HepG2 (cell line): ENCODE measurements around the gene CREBBP. TPM values are rescaled to one million over a fixed set of nuclear protein-coding genes. Genes with fewer than 3 reads are reported as not detected.

Source experiments
- ATAC-seq: fragments of 200-7000 bp; cut with Tn5 transposase; 3 replicates; pipeline ENCODE4 v1.9.1; 2020; ENCODE audit warnings: mild to moderate bottlenecking, moderate library complexity
- BruUV-seq: library from RNA; stranded (reverse); fragments of 400-500 nt; replicated peaks from 2 replicates; lab custom pipeline; 2021; lab: Mats Ljungman, UMichigan
- CTCF ChIA-PET: fragments of 300-600 bp; formaldehyde crosslinking; extraction: SDS; loops from one replicate; lab custom pipeline; 2021; ENCODE audit warnings: low total read pairs, inconsistent platforms, low intra/inter-chr PET ratio; lab: Yijun Ruan, JAX
- POLR2A ChIA-PET: fragments of 350-600 bp; sonication (Branson Sonifier 250); formaldehyde crosslinking; loops from one replicate; lab custom pipeline; 2020; ENCODE audit warnings: antibody characterized with exemption, inconsistent platforms; lab: Yijun Ruan, JAX
- DNase-seq: peaks from one replicate; pipeline ENCODE4 v3.0.0-alpha.2; 2015; ENCODE audit warnings: low spot score
- FAIRE-seq: peaks from 3 replicates; lab custom pipeline; 2011; peaks lifted over from hg19 to GRCh38; lab: Jason Lieb, UNC
- H2AFZ ChIP-seq: one replicate; pipeline ENCODE4 v1.6.1; 2011; ENCODE audit warnings: low read length, inconsistent platforms
- H3K27ac ChIP-seq: fragments of 300-600 bp; 3 replicates; pipeline ENCODE4 v1.8.0; 2011; ENCODE audit warnings: mixed run types, mild to moderate bottlenecking, mixed read lengths, low read length, inconsistent platforms; ENCODE audit not compliant: insufficient read depth; ENCODE audit errors: extremely low read length
- H3K27me3 ChIP-seq, 2 experiments: fragments of 200-600 bp in 1 of 2; 2 replicates in 1 of 2; 3 replicates in 1 of 2; pipeline versions ENCODE4 v1.6.0 to v1.8.0; 2011; ENCODE audit warnings: low read length in 2 of 2, mild to moderate bottlenecking in 2 of 2, moderate library complexity in 2 of 2, inconsistent platforms in 1 of 2; ENCODE audit not compliant: insufficient read depth in 2 of 2, control insufficient read depth in 1 of 2
- H3K36me3 ChIP-seq, 2 experiments: fragments of 200-600 bp in 1 of 2; replicated peaks in 1 of 2; 2 replicates in 1 of 2; 3 replicates in 1 of 2; pipeline versions ENCODE4 v1.5.1 to v1.8.0; 2011; ENCODE audit warnings: low read length in 2 of 2, inconsistent platforms in 1 of 2; ENCODE audit not compliant: insufficient read depth in 2 of 2, control insufficient read depth in 1 of 2
- H3K4me1 ChIP-seq: 2 replicates; pipeline ENCODE4 v1.5.1; 2012; ENCODE audit warnings: low read length, inconsistent platforms; ENCODE audit not compliant: insufficient read depth
- H3K4me2 ChIP-seq: 2 replicates; pipeline ENCODE4 v1.6.0; 2011; ENCODE audit warnings: low read depth, low read length, inconsistent platforms
- H3K4me3 ChIP-seq, 3 experiments: fragments of 200-600 bp in 1 of 3; sonication (generic), shearing (Covaris generic) in 1 of 3; replicated peaks in 1 of 3; 2 replicates each; pipeline ENCODE4 v1.5.1; 2011 to 2016; ENCODE audit warnings: low read length in 3 of 3, inconsistent platforms in 2 of 3, low read depth in 2 of 3, mild to moderate bottlenecking in 2 of 3, control low read depth in 1 of 3, mixed read lengths in 1 of 3; ENCODE audit not compliant: insufficient read depth in 1 of 3
- H3K79me2 ChIP-seq: one replicate; pipeline ENCODE4 v1.6.1; 2011; ENCODE audit warnings: low read length, inconsistent platforms; ENCODE audit not compliant: insufficient read depth
- H3K9ac ChIP-seq: 2 replicates; pipeline ENCODE4 v1.6.0; 2011; ENCODE audit warnings: mild to moderate bottlenecking, low read depth, low read length, inconsistent platforms; ENCODE audit not compliant: insufficient read depth
- H3K9me3 ChIP-seq: 2 replicates; pipeline ENCODE4 v1.5.1; 2012; ENCODE audit warnings: mild to moderate bottlenecking, low read length
- H4K20me1 ChIP-seq: 2 replicates; pipeline ENCODE4 v1.6.0; 2011; ENCODE audit warnings: inconsistent platforms, mild to moderate bottlenecking, low read length, moderate library complexity; ENCODE audit not compliant: insufficient read depth
- AGO1 ChIP-seq: fragments of 200-400 bp; formaldehyde crosslinking; IDR thresholded peaks from 2 replicates; pipeline ENCODE4 v1.6.1; 2017; ENCODE audit warnings: mild to moderate bottlenecking, low read depth, low read length, moderate library complexity; ENCODE audit not compliant: poor library complexity, severe bottlenecking
- GATAD2A ChIP-seq: IDR thresholded peaks from 2 replicates; pipeline ENCODE4 v1.6.1; 2016
- HBP1 ChIP-seq: IDR thresholded peaks from 2 replicates; pipeline ENCODE4 v1.6.1; 2016; ENCODE audit warnings: low read depth, control low read depth
- PHB2 ChIP-seq: fragments of 450-650 bp; IDR thresholded peaks from 2 replicates; pipeline ENCODE4 v1.6.1; 2018; ENCODE audit not compliant: partially characterized antibody
- ZBTB2 ChIP-seq: sonication (generic); formaldehyde crosslinking; IDR thresholded peaks from 2 replicates; pipeline ENCODE4 v1.8.0; 2022; ENCODE audit warnings: low read depth, missing genetic modification reagents
- ZBTB38 ChIP-seq: sonication (generic); formaldehyde crosslinking; IDR thresholded peaks from 2 replicates; pipeline ENCODE4 v1.5.1; 2020; ENCODE audit warnings: mild to moderate bottlenecking, missing genetic modification reagents
- ZBTB44 ChIP-seq: sonication (generic); formaldehyde crosslinking; IDR thresholded peaks from 2 replicates; pipeline ENCODE4 v1.4.0; 2020; ENCODE audit warnings: missing genetic modification reagents
- ZMYM2 ChIP-seq: sonication (generic); formaldehyde crosslinking; IDR thresholded peaks from 2 replicates; pipeline ENCODE4 v1.8.0; 2022; ENCODE audit warnings: mild to moderate bottlenecking, missing genetic modification reagents
- ZNF121 ChIP-seq: sonication (generic); formaldehyde crosslinking; IDR thresholded peaks from 2 replicates; pipeline ENCODE4 v1.5.0; 2020; ENCODE audit warnings: mild to moderate bottlenecking, missing genetic modification reagents
- ZNF234 ChIP-seq: sonication (generic); formaldehyde crosslinking; conservative IDR thresholded peaks from 2 replicates; pipeline ENCODE4 v1.5.1; 2020; ENCODE audit warnings: mild to moderate bottlenecking, missing genetic modification reagents
- ZSCAN30 ChIP-seq: sonication (generic); formaldehyde crosslinking; IDR thresholded peaks from 2 replicates; pipeline ENCODE4 v1.5.0; 2020; ENCODE audit warnings: mild to moderate bottlenecking, missing genetic modification reagents
- WGBS: methylation state at CpG from one replicate; pipeline ENCODE4 v1.1.6; 2017; ENCODE audit warnings: low lambda C conversion rate; 5-methylcytosine and 5-hydroxymethylcytosine counted together
- in situ Hi-C: cut with HindIII; loops from 2 replicates; pipeline ENCODE4 v1.10.0; 2017; ENCODE audit warnings: low pct_unique_long_range_greater_than_20kb; ENCODE audit not compliant: extremely low pct_ligation_motif_present
- intact Hi-C: fragments of 100-400 bp; cut with micrococcal nuclease; formaldehyde crosslinking; loops from one replicate; pipeline ENCODE4 v1.10.0; 2022; ENCODE audit not compliant: unreplicated experiment
- polyA plus RNA-seq, 8 experiments: library from polyadenylated mRNA; depleted of rRNA in 3 of 8; stranded (reverse) in 7 of 8; unstranded in 1 of 8; fragments of >200 nt; fragmentation: Illumina TruSeq in 4 of 8; extraction: Trizol in 4 of 8; gene quantifications; 2 replicates each; pipeline versions ENCODE4 v1.2.1 to v1.2.3, GENCODE V29; 2011 to 2016; ENCODE audit warnings: low read depth in 4 of 8, missing spikeins in 1 of 8, mixed read lengths in 1 of 8; ENCODE audit not compliant: insufficient read depth in 1 of 8
- total RNA-seq, 5 experiments: library from RNA; depleted of rRNA; stranded (reverse); fragments of >200 nt; fragmentation: Illumina TruSeq; extraction: Trizol; gene quantifications; 2 replicates each; pipeline ENCODE4 v1.2.3, GENCODE V29; 2016; ENCODE audit warnings: low read depth in 1 of 5

CREBBP gene
- total and polyA plus RNA-seq, 2 of the 13 experiments (the other 11 are each of a cell fraction or from before 2014, with no cell fraction given) = 5.3 to 10.4 TPM

- Histone ChIP-seq H3K79me2 (peaks cover 91% of the 10 kb centered on the region), H3K27ac (no peak overlapping the region), H3K4me1 (peaks cover 59% of the 10 kb centered on the region), H3K36me3 (no peaks in the 10 kb centered on the region; a peak in 2 of 5 replicates), H4K20me1 (peaks cover 80% of the 10 kb centered on the region), H3K4me2 (peak overlapping the region; percentile 72), H3K4me3 (no peak overlapping the region), H3K27me3 (no peaks in the 10 kb centered on the region), H3K9me3 (no peaks in the 10 kb centered on the region), H3K9ac (no peak overlapping the region), H2AFZ (no peak overlapping the region)
- ATAC-seq (no peak), FAIRE-seq (no peak), DNase-seq (no peak)
- no peak for TF ChIP-seq ZSCAN30 (CRISPR knock-in tag)
- TF ChIP-seq ZMYM2 (CRISPR knock-in tag) = no peak
- TF ChIP-seq PHB2 = no peak
- TF ChIP-seq ZNF121 = peak; percentile 84
- POLR2A ChIA-PET = interaction anchor here (1.1 kb wide), 1 partner anchor 456 kb away, joined by 3 read pairs; the partner anchor contains the start of genes ZNF174 and ZSCAN32
- BruUV-seq = no TSS peak
- in situ Hi-C loops (no loop called here), intact Hi-C loops (no loop called here)
- WGBS = 95% methylated on average over 6 of the region's 6 CpGs
- CTCF ChIA-PET = no interaction called here
These were observed 24.0 kb downstream of the CREBBP start for GRCh38 chr16:3856367-3857141.

- Histone ChIP-seq H2AFZ (no peak overlapping the region), H3K4me1 (peaks cover 48% of the 10 kb centered on the region), H3K4me3 (no peak overlapping the region), H3K27ac (no peak overlapping the region), H3K4me2 (no peak overlapping the region), H3K79me2 (peaks cover 88% of the 10 kb centered on the region), H3K27me3 (no peaks in the 10 kb centered on the region), H3K36me3 (peaks cover 7 to 10% of the 10 kb centered on the region in 2 experiments), H3K9me3 (no peaks in the 10 kb centered on the region), H4K20me1 (peaks cover 64% of the 10 kb centered on the region), H3K9ac (no peak overlapping the region)
- FAIRE-seq (no peak), ATAC-seq (no peak), DNase-seq (no peak)
- POLR2A ChIA-PET = no interaction called here
- CTCF ChIA-PET = no interaction called here
- WGBS = 91% methylated on average over 19 of the region's 19 CpGs
- intact Hi-C loops = no loop called here
- no TSS peak for BruUV-seq
- in situ Hi-C loops = no loop called here
- TF ChIP-seq ZBTB38 (CRISPR knock-in tag) = 0 out of 2 replicates have a peak, but pooled peaks have one; percentile 20
- TF ChIP-seq ZBTB44 (CRISPR knock-in tag) = no peak
- no peak for TF ChIP-seq ZNF234 (CRISPR knock-in tag)
- TF ChIP-seq HBP1 = no peak
- TF ChIP-seq ZBTB2 (CRISPR knock-in tag) = no peak
- TF ChIP-seq AGO1 = no peak
- no peak for TF ChIP-seq GATAD2A
These were observed 25.6 kb downstream of the CREBBP start for GRCh38 chr16:3854750-3855541.
